Large intestine (tissue), 12 donors: ENCODE results near the gene FYB2. TPM values are rescaled to one million over a fixed set of nuclear protein-coding genes. Genes with fewer than 3 reads are reported as not detected.

Source experiments
- DNase-seq, 2 donors: peaks; one replicate each; pipeline versions ENCODE4 v3.0.0 to v3.0.0-alpha.2; 2013
- H3K27ac ChIP-seq: one replicate; pipeline ENCODE4 v1.5.1; 2013; ENCODE audit warnings: low read length
- H3K27me3 ChIP-seq: 2 replicates; pipeline ENCODE4 v1.6.1; 2013; ENCODE audit warnings: low read length; ENCODE audit not compliant: control insufficient read depth, insufficient read depth
- H3K36me3 ChIP-seq: 2 replicates; pipeline ENCODE4 v1.6.1; 2013; ENCODE audit warnings: low read length; ENCODE audit not compliant: control insufficient read depth, insufficient read depth
- H3K4me1 ChIP-seq: one replicate; pipeline ENCODE4 v1.6.1; 2013; ENCODE audit warnings: low read length; ENCODE audit not compliant: control insufficient read depth, insufficient read depth
- H3K4me3 ChIP-seq: one replicate; pipeline ENCODE4 v1.5.1; 2013; ENCODE audit warnings: low read length
- H3K9me3 ChIP-seq: one replicate; pipeline ENCODE4 v1.6.1; 2013; ENCODE audit warnings: mild to moderate bottlenecking, low read depth, low read length, moderate library complexity; ENCODE audit not compliant: control insufficient read depth
- WGBS: methylation state at CpG from one replicate; pipeline ENCODE4 v1.1.5; 2013; ENCODE audit warnings: low lambda C conversion rate; ENCODE audit not compliant: insufficient coverage; 5-methylcytosine and 5-hydroxymethylcytosine counted together
- long read RNA-seq, 11 donors: transcript quantifications; one replicate each; lab custom pipeline, GENCODE V29; 2026
- polyA plus RNA-seq: library from polyadenylated mRNA; unstranded; fragments of 120-200 nt; gene quantifications from one replicate; pipeline ENCODE4 v1.2.1, GENCODE V29; 2013

The FYB2 gene
- 10.8 TPM for polyA plus RNA-seq
- long read RNA-seq, donor 1: 0 reads
- long read RNA-seq, donor 2, partial matches to known transcripts: 0 of 3 reads
- long read RNA-seq, donor 2, other reads (novel, unspliced or antisense): 0 of 3 reads
- long read RNA-seq, donor 3: 0 reads
- long read RNA-seq, donor 4: 0 reads
- long read RNA-seq, donor 5: 0 reads
- long read RNA-seq, donor 6, partial matches to known transcripts: 0 of 1 reads
- long read RNA-seq, donor 6, other reads (novel, unspliced or antisense): 0 of 1 reads
- long read RNA-seq, donor 7: 0 reads
- long read RNA-seq, donor 8, partial matches to known transcripts: 0 of 2 reads
- long read RNA-seq, donor 8, other reads (novel, unspliced or antisense): 0 of 2 reads
- long read RNA-seq, donor 9, partial matches to known transcripts: 0 of 3 reads
- long read RNA-seq, donor 9, other reads (novel, unspliced or antisense): 0 of 3 reads
- long read RNA-seq, donor 10, partial matches to known transcripts: 0 of 2 reads
- long read RNA-seq, donor 10, other reads (novel, unspliced or antisense): 0 of 2 reads
- long read RNA-seq, donor 11: 0 reads

- no peaks in the 10 kb centered on the region for H3K36me3 ChIP-seq
- H3K27me3 ChIP-seq: no peaks in the 10 kb centered on the region
- no peak for DNase-seq
- H3K9me3 ChIP-seq: no peaks in the 10 kb centered on the region
- H3K27ac ChIP-seq: peak within 1 kb of the TSS; percentile 86
- peaks cover 38% of the 10 kb centered on the region for H3K4me1 ChIP-seq
- peak within 1 kb of the TSS; percentile 3 for H3K4me3 ChIP-seq
- WGBS: no CpG with 5 or more reads among the region's 10 CpGs
Measured at GRCh38 chr1:56819387-56819899, at the start of gene FYB2. Gene FYB2 (minus strand): TSS chr1:56819404. CDS start chr1:56819290, 114 bp downstream.

- H3K4me1 ChIP-seq: peaks cover 13% of the 10 kb centered on the region
- H3K4me3 ChIP-seq: no peak overlapping the region
- DNase-seq: no peak
- peaks cover 2% of the 10 kb centered on the region for H3K27me3 ChIP-seq
- WGBS: 100% methylated on average over 1 of the region's 2 CpGs
- H3K27ac ChIP-seq: no peak overlapping the region
- no peaks in the 10 kb centered on the region for H3K36me3 ChIP-seq
- H3K9me3 ChIP-seq: no peaks in the 10 kb centered on the region
Measured at GRCh38 chr1:56868761-56869160, 49.6 kb upstream of the FYB2 start.

- DNase-seq: no peak
- peaks cover 2% of the 10 kb centered on the region for H3K27me3 ChIP-seq
- H3K27ac ChIP-seq: no peak overlapping the region
- H3K4me1 ChIP-seq: peaks cover 6% of the 10 kb centered on the region
- H3K4me3 ChIP-seq: no peak overlapping the region
- no peaks in the 10 kb centered on the region for H3K9me3 ChIP-seq
- no CpG with 5 or more reads among the region's 5 CpGs for WGBS
- no peaks in the 10 kb centered on the region for H3K36me3 ChIP-seq
Measured at GRCh38 chr1:56867491-56867890, 48.3 kb upstream of the FYB2 start.

- 100% methylated on average over 1 of the region's 2 CpGs for WGBS
- Histone ChIP-seq H3K27ac (no peak overlapping the region), H3K4me3 (no peak overlapping the region), H3K27me3 (peaks cover 2% of the 10 kb centered on the region), H3K9me3 (no peaks in the 10 kb centered on the region), H3K36me3 (no peaks in the 10 kb centered on the region), H3K4me1 (peaks cover 6% of the 10 kb centered on the region)
- no peak for DNase-seq
Measured at GRCh38 chr1:56866656-56867055, 47.5 kb upstream of the FYB2 start.

GRCh38 chr1:56864430-56864829, 45.2 kb upstream of the FYB2 start:
- peak overlapping the region; percentile 24 for H3K27ac ChIP-seq
- no peak overlapping the region for H3K4me3 ChIP-seq
- DNase-seq: peak in 1 of 2 donors; percentile 49
- H3K36me3 ChIP-seq: no peaks in the 10 kb centered on the region
- WGBS: 40% methylated on average over 1 of the region's 2 CpGs
- peaks cover 6% of the 10 kb centered on the region for H3K4me1 ChIP-seq
- H3K9me3 ChIP-seq: no peaks in the 10 kb centered on the region
- peaks cover 2% of the 10 kb centered on the region for H3K27me3 ChIP-seq

GRCh38 chr1:56863265-56863992, 44.2 kb upstream of the FYB2 start:
- no peak overlapping the region for H3K4me3 ChIP-seq
- peaks cover 2% of the 10 kb centered on the region for H3K27me3 ChIP-seq
- WGBS: 100% methylated on average over 2 of the region's 3 CpGs
- DNase-seq: peak; percentile 39 to 73
- H3K36me3 ChIP-seq: no peaks in the 10 kb centered on the region
- no peaks in the 10 kb centered on the region for H3K9me3 ChIP-seq
- H3K27ac ChIP-seq: peak overlapping the region; percentile 72
- peaks cover 6% of the 10 kb centered on the region for H3K4me1 ChIP-seq

GRCh38 chr1:56859287-56859686, 40.1 kb upstream of the FYB2 start:
- no peak overlapping the region for H3K4me3 ChIP-seq
- H3K27me3 ChIP-seq: no peaks in the 10 kb centered on the region
- H3K4me1 ChIP-seq: peaks cover 15% of the 10 kb centered on the region
- DNase-seq: no peak
- no peaks in the 10 kb centered on the region for H3K9me3 ChIP-seq
- H3K27ac ChIP-seq: no peak overlapping the region
- H3K36me3 ChIP-seq: no peaks in the 10 kb centered on the region

- Histone ChIP-seq H3K27me3 (no peaks in the 10 kb centered on the region), H3K27ac (no peak overlapping the region), H3K9me3 (no peaks in the 10 kb centered on the region)
Measured at GRCh38 chr1:56856186-56856585, 37.0 kb upstream of the FYB2 start.

GRCh38 chr1:56855190-56855589, 36.0 kb upstream of the FYB2 start:
- no CpG with 5 or more reads among the region's 1 CpG for WGBS
- no peak for DNase-seq
- Histone ChIP-seq H3K4me1 (peaks cover 12% of the 10 kb centered on the region), H3K4me3 (no peak overlapping the region), H3K27ac (no peak overlapping the region), H3K36me3 (no peaks in the 10 kb centered on the region), H3K9me3 (no peaks in the 10 kb centered on the region), H3K27me3 (no peaks in the 10 kb centered on the region)

More at GRCh38 chr1:56856186-56856585, 37.0 kb upstream of the FYB2 start:
- peaks cover 12% of the 10 kb centered on the region for H3K4me1 ChIP-seq
- no peak overlapping the region for H3K4me3 ChIP-seq
- no peaks in the 10 kb centered on the region for H3K36me3 ChIP-seq
- no peak for DNase-seq

GRCh38 chr1:56854521-56855099, 35.4 kb upstream of the FYB2 start, which contains the start of gene C8A:
Gene C8A (plus strand): TSS chr1:56854797. CDS start chr1:56854902, 105 bp downstream.
- Histone ChIP-seq H3K9me3 (no peaks in the 10 kb centered on the region), H3K4me3 (no peak within 1 kb of the TSS), H3K27me3 (no peaks in the 10 kb centered on the region), H3K27ac (no peak within 1 kb of the TSS), H3K36me3 (no peaks in the 10 kb centered on the region), H3K4me1 (peaks cover 12% of the 10 kb centered on the region)
- WGBS: 25% methylated on average over 2 of the region's 3 CpGs
- peak in 1 of 2 donors; percentile 33 for DNase-seq
